Measurements from ENCODE around the gene MCC.

MCC gene

GRCh38 chr5:113364466-113364865 lies 123.8 kb downstream of the MCC start:
- DNase-seq (ENCODE audit: low read depth): no peak

- no peak for DNase-seq (ENCODE audit: low read depth)
These were observed 126.6 kb downstream of the MCC start for GRCh38 chr5:113361701-113362100.

GRCh38 chr5:113359419-113359818 lies 128.8 kb downstream of the MCC start:
- no peak for DNase-seq (ENCODE audit: low read depth)

- DNase-seq (ENCODE audit: low read depth): no peak
These were observed 129.6 kb downstream of the MCC start for GRCh38 chr5:113358696-113359095.

GRCh38 chr5:113357696-113358476 lies 130.4 kb downstream of the MCC start:
- DNase-seq (ENCODE audit: low read depth): no peak

GRCh38 chr5:113356487-113356886 lies 131.8 kb downstream of the MCC start:
- DNase-seq (ENCODE audit: low read depth): no peak

- DNase-seq (ENCODE audit: low read depth): no peak
These were observed 134.2 kb downstream of the MCC start for GRCh38 chr5:113354055-113354454.

GRCh38 chr5:113347572-113347971 lies 140.7 kb downstream of the MCC start:
- no peak for DNase-seq (ENCODE audit: low read depth)

GRCh38 chr5:113344973-113345940 lies 143.0 kb downstream of the MCC start:
- DNase-seq (ENCODE audit: low read depth): no peak

- no peak for DNase-seq (ENCODE audit: low read depth)
These were observed 144.9 kb downstream of the MCC start for GRCh38 chr5:113343343-113343742.

GRCh38 chr5:113340537-113340936 lies 147.7 kb downstream of the MCC start:
- DNase-seq (ENCODE audit: low read depth): no peak

GRCh38 chr5:113338628-113339027 lies 149.6 kb downstream of the MCC start:
- DNase-seq (ENCODE audit: low read depth): no peak

GRCh38 chr5:113337515-113338415 lies 150.5 kb downstream of the MCC start:
- DNase-seq (ENCODE audit: low read depth): no peak

GRCh38 chr5:113336975-113337374 lies 151.3 kb downstream of the MCC start:
- DNase-seq (ENCODE audit: low read depth): no peak

- DNase-seq (ENCODE audit: low read depth): no peak
These were observed 154.8 kb downstream of the MCC start for GRCh38 chr5:113333411-113333810.

GRCh38 chr5:113331209-113331551 lies 157.1 kb downstream of the MCC start:
- DNase-seq (ENCODE audit: low read depth): no peak

GRCh38 chr5:113330533-113331208 lies 157.6 kb downstream of the MCC start:
- no peak for DNase-seq (ENCODE audit: low read depth)

- DNase-seq (ENCODE audit: low read depth): no peak
These were observed 158.3 kb downstream of the MCC start for GRCh38 chr5:113329981-113330380.

- DNase-seq (ENCODE audit: low read depth): no peak
These were observed 163.2 kb downstream of the MCC start for GRCh38 chr5:113325054-113325453.

GRCh38 chr5:113321276-113321675 lies 167.0 kb downstream of the MCC start:
- DNase-seq (ENCODE audit: low read depth): no peak

- DNase-seq (ENCODE audit: low read depth): no peak
These were observed 167.9 kb downstream of the MCC start for GRCh38 chr5:113320273-113320780.

Data from stimulated activated CD8-positive, alpha-beta memory T cell treated with anti-CD3 and anti-CD28 coated beads, Interleukin-7, amount 100 ng/mL, for 24 hours (primary cell).